IMR-90 (cell line): ENCODE data around the gene LRP1B. TPM values are rescaled to one million over a fixed set of nuclear protein-coding genes. Genes with fewer than 3 reads are reported as not detected.

ENCODE experiments used
- ATAC-seq: fragments of 200-7000 bp; cut with Tn5 transposase; 2 replicates; pipeline ENCODE4 v1.9.1; 2020; ENCODE audit warnings: low read depth, mild to moderate bottlenecking, moderate library complexity
- BruUV-seq: library from RNA; stranded (reverse); fragments of 400-500 nt; replicated peaks from 2 replicates; lab custom pipeline; 2021; lab: Mats Ljungman, UMichigan
- CTCF ChIA-PET: fragments of 300-600 bp; formaldehyde crosslinking; extraction: SDS; loops from one replicate; lab custom pipeline; 2021; ENCODE audit warnings: antibody characterized with exemption; lab: Yijun Ruan, JAX
- POLR2A ChIA-PET: fragments of 300-600 bp; sonication (Branson Sonifier 250); formaldehyde crosslinking; loops from one replicate; lab custom pipeline; 2022; ENCODE audit warnings: antibody characterized with exemption; ENCODE audit not compliant: unreplicated experiment; lab: Charles Lee
- DNase-seq: peaks from one replicate; pipeline ENCODE4 v3.0.0; 2013
- H2AFZ ChIP-seq: replicated peaks from 2 replicates; pipeline ENCODE3; 2013; ENCODE audit warnings: low read length, mild to moderate bottlenecking; ENCODE audit not compliant: poor library complexity
- H2AK5ac ChIP-seq: 2 replicates; pipeline ENCODE4 v1.6.1; 2013; ENCODE audit warnings: low read depth, low read length, inconsistent platforms
- H2AK9ac ChIP-seq: replicated peaks from 2 replicates; pipeline ENCODE3; 2013; ENCODE audit warnings: mild to moderate bottlenecking, low read depth, low read length, moderate library complexity; ENCODE audit not compliant: poor library complexity
- H2BK120ac ChIP-seq: 2 replicates; pipeline ENCODE4 v1.6.1; 2013; ENCODE audit warnings: low read depth, low read length, inconsistent platforms
- H2BK15ac ChIP-seq: 3 replicates; pipeline ENCODE4 v1.6.1; 2013; ENCODE audit warnings: low read depth, low read length, inconsistent platforms
- H2BK20ac ChIP-seq: 2 replicates; pipeline ENCODE4 v1.6.1; 2013; ENCODE audit warnings: low read depth, mild to moderate bottlenecking, inconsistent platforms, low read length, moderate library complexity
- H2BK5ac ChIP-seq: 2 replicates; pipeline ENCODE4 v1.6.1; 2013; ENCODE audit warnings: mild to moderate bottlenecking, low read depth, low read length, inconsistent platforms; ENCODE audit not compliant: poor library complexity, severe bottlenecking
- H3K14ac ChIP-seq: replicated peaks from 2 replicates; pipeline ENCODE4 v1.6.1; 2013; ENCODE audit warnings: low read depth, low read length, inconsistent platforms
- H3K18ac ChIP-seq: 2 replicates; pipeline ENCODE4 v1.6.1; 2013; ENCODE audit warnings: low read depth, low read length, control low read depth
- H3K23ac ChIP-seq: 2 replicates; pipeline ENCODE4 v1.6.1; 2013; ENCODE audit warnings: low read depth, low read length, inconsistent platforms
- H3K27ac ChIP-seq: 2 replicates; pipeline ENCODE4 v1.5.1; 2013; ENCODE audit warnings: mild to moderate bottlenecking, control low read depth, low read length; ENCODE audit not compliant: insufficient read depth
- H3K27me3 ChIP-seq: 2 replicates; pipeline ENCODE4 v1.6.1; 2013; ENCODE audit warnings: low read length; ENCODE audit not compliant: control insufficient read depth, insufficient read depth
- H3K36me3 ChIP-seq: 2 replicates; pipeline ENCODE4 v1.6.1; 2013; ENCODE audit warnings: low read length, mixed read lengths; ENCODE audit not compliant: control insufficient read depth, insufficient read depth
- H3K4ac ChIP-seq: 2 replicates; pipeline ENCODE4 v1.6.1; 2013; ENCODE audit warnings: low read depth, low read length, inconsistent platforms
- H3K4me1 ChIP-seq: 2 replicates; pipeline ENCODE4 v1.6.1; 2013; ENCODE audit warnings: low read length, mixed read lengths; ENCODE audit not compliant: control insufficient read depth, insufficient read depth
- H3K4me2 ChIP-seq: 2 replicates; pipeline ENCODE4 v1.6.1; 2013; ENCODE audit warnings: low read depth, mild to moderate bottlenecking, control low read depth, low read length, moderate library complexity
- H3K4me3 ChIP-seq: 2 replicates; pipeline ENCODE4 v1.5.1; 2013; ENCODE audit warnings: low read depth, mild to moderate bottlenecking, control low read depth, low read length, moderate library complexity; ENCODE audit not compliant: insufficient read depth
- H3K56ac ChIP-seq: 2 replicates; pipeline ENCODE4 v1.6.1; 2013; ENCODE audit warnings: low read length, inconsistent platforms; ENCODE audit not compliant: insufficient read depth; ENCODE audit errors: extremely low read depth
- H3K79me1 ChIP-seq, 2 experiments: 2 replicates each; pipeline ENCODE4 v1.6.1; 2013; ENCODE audit warnings: low read length in 2 of 2, inconsistent platforms in 1 of 2, low read depth in 1 of 2
- H3K9ac ChIP-seq: 2 replicates; pipeline ENCODE4 v1.6.1; 2013; ENCODE audit warnings: low read depth, low read length, control low read depth
- H3K9me1 ChIP-seq: 2 replicates; pipeline ENCODE4 v1.6.1; 2013; ENCODE audit warnings: low read length, inconsistent platforms; ENCODE audit not compliant: insufficient read depth
- H3K9me3 ChIP-seq: 2 replicates; pipeline ENCODE4 v1.6.1; 2013; ENCODE audit warnings: low read length; ENCODE audit not compliant: control insufficient read depth, insufficient read depth
- H4K20me1 ChIP-seq: 2 replicates; pipeline ENCODE4 v1.6.1; 2013; ENCODE audit warnings: low read length, inconsistent platforms; ENCODE audit not compliant: insufficient read depth
- H4K5ac ChIP-seq: 2 replicates; pipeline ENCODE4 v1.6.1; 2013; ENCODE audit warnings: mild to moderate bottlenecking, low read depth, low read length, control low read depth
- H4K8ac ChIP-seq, 2 experiments: 2 replicates each; pipeline ENCODE4 v1.6.1; 2013; ENCODE audit warnings: low read depth in 2 of 2, low read length in 2 of 2, control low read depth in 1 of 2, inconsistent platforms in 1 of 2
- H4K91ac ChIP-seq: 2 replicates; pipeline ENCODE4 v1.6.1; 2013; ENCODE audit warnings: low read depth, low read length, inconsistent platforms; ENCODE audit not compliant: insufficient read depth
- BHLHE40 ChIP-seq: fragments of 150-350 bp; IDR thresholded peaks from 2 replicates; pipeline ENCODE4 v1.6.1; 2016; ENCODE audit warnings: mild to moderate bottlenecking, low read depth, low read length
- CEBPB ChIP-seq: IDR thresholded peaks from 2 replicates; pipeline ENCODE4 v1.6.1; 2012; ENCODE audit warnings: low read depth, low read length, improper control_type of control experiment
- CHD1 ChIP-seq: IDR thresholded peaks from 2 replicates; pipeline ENCODE4 v1.6.1; 2012; ENCODE audit warnings: low read depth, low read length, improper control_type of control experiment
- FOS ChIP-seq: fragments of 150-350 bp; IDR thresholded peaks from 2 replicates; pipeline ENCODE4 v1.6.1; 2016; ENCODE audit warnings: low read depth, low read length
- MAFK ChIP-seq: IDR thresholded peaks from 2 replicates; pipeline ENCODE4 v1.6.1; 2012; ENCODE audit warnings: low read depth, low read length, improper control_type of control experiment
- MAZ ChIP-seq: IDR thresholded peaks from 2 replicates; pipeline ENCODE4 v1.6.1; 2012; ENCODE audit warnings: low read depth, mild to moderate bottlenecking, low read length, improper control_type of control experiment, moderate library complexity, borderline replicate concordance
- MXI1 ChIP-seq: IDR thresholded peaks from 2 replicates; pipeline ENCODE4 v1.6.1; 2012; ENCODE audit warnings: low read depth, mild to moderate bottlenecking, low read length, moderate library complexity, borderline replicate concordance
- NFE2L2 ChIP-seq: fragments of 150-350 bp; IDR thresholded peaks from 2 replicates; pipeline ENCODE4 v1.6.1; 2016; ENCODE audit warnings: low read depth, mild to moderate bottlenecking, low read length
- POLR2A ChIP-seq: IDR thresholded peaks from 2 replicates; pipeline ENCODE4 v1.6.1; 2012; ENCODE audit warnings: mild to moderate bottlenecking, low read depth, low read length
- RAD21 ChIP-seq: IDR thresholded peaks from 2 replicates; pipeline ENCODE4 v1.6.1; 2012; ENCODE audit warnings: low read length, improper control_type of control experiment
- RCOR1 ChIP-seq: IDR thresholded peaks from 2 replicates; pipeline ENCODE4 v1.6.1; 2012; ENCODE audit warnings: mild to moderate bottlenecking, low read length, improper control_type of control experiment; ENCODE audit not compliant: insufficient replicate concordance
- RFX5 ChIP-seq: IDR thresholded peaks from 2 replicates; pipeline ENCODE4 v1.8.0; 2012; ENCODE audit warnings: low read depth, mild to moderate bottlenecking, low read length, moderate library complexity
- SMC3 ChIP-seq: fragments of 150-350 bp; IDR thresholded peaks from 2 replicates; pipeline ENCODE4 v1.6.1; 2016; ENCODE audit warnings: low read depth, mild to moderate bottlenecking, antibody characterized with exemption, low read length, moderate library complexity
- WGBS, 2 experiments: methylation state at CpG; one replicate each; pipeline versions ENCODE4 v1.1.5 to v1.1.7; 2013; ENCODE audit warnings: missing lambda C conversion rate in 2 of 2; ENCODE audit not compliant: insufficient read length in 1 of 2; ENCODE audit errors: extremely low coverage in 2 of 2; 5-methylcytosine and 5-hydroxymethylcytosine counted together
- dilution Hi-C: fragments of 300-500 bp; cut with HindIII; formaldehyde crosslinking; loops from one replicate; pipeline ENCODE4 v1.14.3; 2018; ENCODE audit warnings: low sequenced_read_pairs; ENCODE audit not compliant: unreplicated experiment
- in situ Hi-C: fragments of 300-500 bp; cut with MboI; formaldehyde crosslinking; loops from 3 replicates; pipeline ENCODE4 v1.14.3; 2019; ENCODE audit warnings: low sequenced_read_pairs, inconsistent platforms, mixed read lengths
- intact Hi-C: fragments of 100-400 bp; cut with micrococcal nuclease; formaldehyde crosslinking; loops from 2 replicates; pipeline ENCODE4 v1.10.0; 2022
- polyA plus RNA-seq, 3 experiments: library from polyadenylated mRNA; depleted of rRNA; stranded (reverse); fragments of >200 nt; gene quantifications; 2 replicates each; pipeline ENCODE4 v1.2.3, GENCODE V29; 2012; ENCODE audit warnings: low replicate concordance in 1 of 3
- total RNA-seq: library from RNA; depleted of rRNA; stranded (reverse); fragments of >200 nt; gene quantifications from 2 replicates; pipeline ENCODE4 v1.2.3, GENCODE V29; 2012
- TF ChIP-seq, protein P1 (sequence below): fragments of 150-350 bp; IDR thresholded peaks from 2 replicates; pipeline ENCODE4 v1.6.1; 2017; ENCODE audit warnings: mild to moderate bottlenecking, antibody characterized with exemption, low read length, low read depth
- TF ChIP-seq, protein P2 (sequence below): conservative IDR thresholded peaks from 2 replicates; pipeline ENCODE4 v1.5.1; 2012; ENCODE audit warnings: mild to moderate bottlenecking, low read depth, low read length, improper control_type of control experiment
- TF ChIP-seq, protein P3 (sequence below): fragments of 150-350 bp; IDR thresholded peaks from 2 replicates; pipeline ENCODE4 v1.6.1; 2016; ENCODE audit warnings: low read depth, mild to moderate bottlenecking, low read length, moderate library complexity, borderline replicate concordance

LRP1B gene
- total and polyA plus RNA-seq, 2 of the 4 experiments (the other 2 are of a cell fraction) = under 0.01 to 0.02 TPM

DNA sequence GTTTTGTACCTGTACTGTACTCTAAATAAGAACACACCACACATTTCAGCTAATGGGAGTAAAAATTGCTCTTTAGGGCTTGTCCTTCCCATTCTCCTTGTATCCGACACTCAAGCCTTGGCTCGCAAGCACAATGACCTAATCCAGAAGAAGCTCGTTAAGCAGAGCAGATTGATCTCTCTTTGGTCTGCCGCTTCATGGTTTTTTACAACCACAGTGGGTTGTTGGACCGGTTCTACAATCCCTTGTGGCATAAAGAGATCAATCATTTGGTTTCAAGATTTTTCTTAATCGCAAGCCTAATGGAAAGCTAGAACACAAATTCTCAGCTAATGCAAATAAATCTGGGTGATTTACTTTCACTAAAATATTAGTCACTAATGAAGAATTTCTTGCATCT lies 662.1 kb downstream of the LRP1B start:
- TF ChIP-seq RFX5 (no peak), MAFK (no peak), BHLHE40 (no peak), RAD21 (no peak), CEBPB (no peak), NFE2L2 (no peak), POLR2A (no peak), CHD1 (no peak), MXI1 (no peak), MAZ (no peak), SMC3 (no peak), FOS (no peak), RCOR1 (no peak)
- TF ChIP-seq, protein P1, sequence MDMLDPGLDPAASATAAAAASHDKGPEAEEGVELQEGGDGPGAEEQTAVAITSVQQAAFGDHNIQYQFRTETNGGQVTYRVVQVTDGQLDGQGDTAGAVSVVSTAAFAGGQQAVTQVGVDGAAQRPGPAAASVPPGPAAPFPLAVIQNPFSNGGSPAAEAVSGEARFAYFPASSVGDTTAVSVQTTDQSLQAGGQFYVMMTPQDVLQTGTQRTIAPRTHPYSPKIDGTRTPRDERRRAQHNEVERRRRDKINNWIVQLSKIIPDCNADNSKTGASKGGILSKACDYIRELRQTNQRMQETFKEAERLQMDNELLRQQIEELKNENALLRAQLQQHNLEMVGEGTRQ = no peak
- TF ChIP-seq, protein P2, sequence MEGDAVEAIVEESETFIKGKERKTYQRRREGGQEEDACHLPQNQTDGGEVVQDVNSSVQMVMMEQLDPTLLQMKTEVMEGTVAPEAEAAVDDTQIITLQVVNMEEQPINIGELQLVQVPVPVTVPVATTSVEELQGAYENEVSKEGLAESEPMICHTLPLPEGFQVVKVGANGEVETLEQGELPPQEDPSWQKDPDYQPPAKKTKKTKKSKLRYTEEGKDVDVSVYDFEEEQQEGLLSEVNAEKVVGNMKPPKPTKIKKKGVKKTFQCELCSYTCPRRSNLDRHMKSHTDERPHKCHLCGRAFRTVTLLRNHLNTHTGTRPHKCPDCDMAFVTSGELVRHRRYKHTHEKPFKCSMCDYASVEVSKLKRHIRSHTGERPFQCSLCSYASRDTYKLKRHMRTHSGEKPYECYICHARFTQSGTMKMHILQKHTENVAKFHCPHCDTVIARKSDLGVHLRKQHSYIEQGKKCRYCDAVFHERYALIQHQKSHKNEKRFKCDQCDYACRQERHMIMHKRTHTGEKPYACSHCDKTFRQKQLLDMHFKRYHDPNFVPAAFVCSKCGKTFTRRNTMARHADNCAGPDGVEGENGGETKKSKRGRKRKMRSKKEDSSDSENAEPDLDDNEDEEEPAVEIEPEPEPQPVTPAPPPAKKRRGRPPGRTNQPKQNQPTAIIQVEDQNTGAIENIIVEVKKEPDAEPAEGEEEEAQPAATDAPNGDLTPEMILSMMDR = no peak
- TF ChIP-seq, protein P3, sequence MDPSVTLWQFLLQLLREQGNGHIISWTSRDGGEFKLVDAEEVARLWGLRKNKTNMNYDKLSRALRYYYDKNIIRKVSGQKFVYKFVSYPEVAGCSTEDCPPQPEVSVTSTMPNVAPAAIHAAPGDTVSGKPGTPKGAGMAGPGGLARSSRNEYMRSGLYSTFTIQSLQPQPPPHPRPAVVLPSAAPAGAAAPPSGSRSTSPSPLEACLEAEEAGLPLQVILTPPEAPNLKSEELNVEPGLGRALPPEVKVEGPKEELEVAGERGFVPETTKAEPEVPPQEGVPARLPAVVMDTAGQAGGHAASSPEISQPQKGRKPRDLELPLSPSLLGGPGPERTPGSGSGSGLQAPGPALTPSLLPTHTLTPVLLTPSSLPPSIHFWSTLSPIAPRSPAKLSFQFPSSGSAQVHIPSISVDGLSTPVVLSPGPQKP = no peak
- no peak overlapping the region for H3K23ac ChIP-seq
- no peak overlapping the region for H4K5ac ChIP-seq
- dilution Hi-C loops = no loop called here
- no TSS peak for BruUV-seq
- H3K27me3 ChIP-seq = no peaks in the 10 kb centered on the region
- no peak overlapping the region for H3K27ac ChIP-seq
- H3K79me1 ChIP-seq = no peaks in the 10 kb centered on the region
- no peak overlapping the region for H3K56ac ChIP-seq
- no peak overlapping the region for H3K14ac ChIP-seq
- H3K4me2 ChIP-seq = no peak overlapping the region
- H4K91ac ChIP-seq = no peak overlapping the region
- H4K8ac ChIP-seq = no peak overlapping the region
- ATAC-seq (no peak), DNase-seq (no peak)
- no peak overlapping the region for H2BK120ac ChIP-seq
- no peak overlapping the region for H2BK20ac ChIP-seq
- 80% methylated on average over 2 of the region's 6 CpGs; no CpG with 5 or more reads in 1 of the 2 experiments for WGBS, 2 experiments
- CTCF ChIA-PET = no interaction called here
- H3K9me1 ChIP-seq = no peaks in the 10 kb centered on the region
- no peak overlapping the region for H2AK9ac ChIP-seq
- in situ Hi-C loops = no loop called here
- no peak overlapping the region for H3K4me3 ChIP-seq
- no peaks in the 10 kb centered on the region for H3K36me3 ChIP-seq
- peak overlapping the region; percentile 41 for H2AFZ ChIP-seq
- no peaks in the 10 kb centered on the region for H3K9me3 ChIP-seq
- H3K4me1 ChIP-seq = no peaks in the 10 kb centered on the region
- POLR2A ChIA-PET = interaction anchor here (0.7 kb wide), 1 partner anchor 141 kb away, joined by 3 read pairs; no protein-coding TSS in a partner anchor
- H4K20me1 ChIP-seq = no peaks in the 10 kb centered on the region
- H3K18ac ChIP-seq = no peak overlapping the region
- H3K4ac ChIP-seq = no peak overlapping the region
- no peak overlapping the region for H3K9ac ChIP-seq
- H2AK5ac ChIP-seq = no peak overlapping the region
- no peak overlapping the region for H2BK15ac ChIP-seq
- H2BK5ac ChIP-seq = no peak overlapping the region
- intact Hi-C loops = no loop called here
